Activated naive CD4-positive, alpha-beta T cell (primary cell): ENCODE results near the gene UACA.
"Not testable (repeated sequence)": the region's sequence is repeated elsewhere in the genome, so short reads cannot be mapped to it uniquely, and the experiment has no call there.

Experiments
- DNase-seq, 4 experiments: peaks; one replicate each; lab custom pipeline; 2025; lab: John Stamatoyannopoulos, UW

UACA gene

GRCh38 chr15:70757627-70758026, 5.7 kb downstream of the UACA start:
- no peak for DNase-seq

GRCh38 chr15:70754862-70755261, 8.5 kb downstream of the UACA start:
- DNase-seq: no peak

GRCh38 chr15:70753101-70753829, 10.1 kb downstream of the UACA start:
- DNase-seq: no peak

GRCh38 chr15:70752193-70752635, 11.1 kb downstream of the UACA start:
- no peak for DNase-seq

GRCh38 chr15:70750203-70750869, 13.0 kb downstream of the UACA start:
- no peak for DNase-seq

- no peak for DNase-seq
These were observed 15.0 kb downstream of the UACA start for GRCh38 chr15:70748281-70748747.

GRCh38 chr15:70746598-70746997, 16.8 kb downstream of the UACA start:
- DNase-seq: not testable (repeated sequence)

- no peak for DNase-seq
These were observed 20.4 kb downstream of the UACA start for GRCh38 chr15:70742928-70743327.

GRCh38 chr15:70741677-70742293, 21.6 kb downstream of the UACA start:
- DNase-seq: no peak

GRCh38 chr15:70741107-70741531, 22.2 kb downstream of the UACA start:
- no peak for DNase-seq

GRCh38 chr15:70735040-70735439, 28.3 kb downstream of the UACA start:
- DNase-seq: not testable (repeated sequence)

GRCh38 chr15:70729164-70729563, 34.2 kb downstream of the UACA start:
- no peak for DNase-seq

- DNase-seq: no peak
These were observed 36.6 kb downstream of the UACA start for GRCh38 chr15:70726753-70727152.

GRCh38 chr15:70723927-70724326, 39.4 kb downstream of the UACA start:
- DNase-seq: no peak

GRCh38 chr15:70723122-70723422, 40.3 kb downstream of the UACA start:
- DNase-seq: no peak

- no peak for DNase-seq
These were observed 40.9 kb downstream of the UACA start for GRCh38 chr15:70722266-70723121.

GRCh38 chr15:70720228-70721016, 42.9 kb downstream of the UACA start:
- DNase-seq: no peak

- DNase-seq: no peak
These were observed 46.0 kb downstream of the UACA start for GRCh38 chr15:70717237-70717793.

- DNase-seq: no peak
These were observed 47.4 kb downstream of the UACA start for GRCh38 chr15:70715840-70716485.

- DNase-seq: no peak
These were observed 48.8 kb downstream of the UACA start for GRCh38 chr15:70714565-70714964.

GRCh38 chr15:70714015-70714414, 49.3 kb downstream of the UACA start:
- DNase-seq: no peak
